NCI-H1930 (cell line): ENCODE data around the gene PEX11A.
"Not testable (repeated sequence)": the region's sequence is repeated elsewhere in the genome, so short reads cannot be mapped to it uniquely, and the experiment has no call there.

Source experiments
- DNase-seq, 2 experiments: peaks; one replicate each; lab custom pipeline; 2025; lab: John Stamatoyannopoulos, UW

The PEX11A gene, protein sequence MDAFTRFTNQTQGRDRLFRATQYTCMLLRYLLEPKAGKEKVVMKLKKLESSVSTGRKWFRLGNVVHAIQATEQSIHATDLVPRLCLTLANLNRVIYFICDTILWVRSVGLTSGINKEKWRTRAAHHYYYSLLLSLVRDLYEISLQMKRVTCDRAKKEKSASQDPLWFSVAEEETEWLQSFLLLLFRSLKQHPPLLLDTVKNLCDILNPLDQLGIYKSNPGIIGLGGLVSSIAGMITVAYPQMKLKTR

GRCh38 chr15:89690276-89691218 is at the start of gene PEX11A, which contains the start of gene WDR93:
TSS of gene PEX11A (minus strand) at chr15:89690754. CDS start at chr15:89690632, 122 bp downstream.
TSS of gene WDR93 (plus strand) at chr15:89690811. CDS start at chr15:89701747, 10,936 bp downstream.
- peak; percentile 51 to 82 for DNase-seq

DNA sequence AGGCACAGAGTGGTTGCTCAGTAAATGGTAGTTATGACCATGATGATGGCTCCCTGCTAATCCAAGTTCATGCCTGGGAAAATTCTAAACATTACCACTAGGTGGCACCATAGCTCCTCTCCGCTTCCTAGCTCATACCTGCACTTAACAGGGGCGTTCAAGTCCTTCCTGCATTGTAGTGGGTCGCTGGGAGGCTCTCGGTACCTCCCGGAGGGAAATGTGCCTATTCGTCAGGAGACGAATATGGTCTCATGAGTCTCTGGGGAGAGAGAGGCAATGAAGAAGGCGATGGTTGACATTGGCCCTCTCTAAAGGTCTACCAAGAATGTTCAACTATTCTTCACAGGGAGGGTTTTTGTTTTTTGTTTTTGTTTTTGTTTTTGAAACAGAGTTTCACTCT is 49.6 kb upstream of the PEX11A start:
- DNase-seq: peak; percentile 32 to 60

- DNase-seq: no peak
Measured at GRCh38 chr15:89735773-89736172, 45.2 kb upstream of the PEX11A start.

DNA sequence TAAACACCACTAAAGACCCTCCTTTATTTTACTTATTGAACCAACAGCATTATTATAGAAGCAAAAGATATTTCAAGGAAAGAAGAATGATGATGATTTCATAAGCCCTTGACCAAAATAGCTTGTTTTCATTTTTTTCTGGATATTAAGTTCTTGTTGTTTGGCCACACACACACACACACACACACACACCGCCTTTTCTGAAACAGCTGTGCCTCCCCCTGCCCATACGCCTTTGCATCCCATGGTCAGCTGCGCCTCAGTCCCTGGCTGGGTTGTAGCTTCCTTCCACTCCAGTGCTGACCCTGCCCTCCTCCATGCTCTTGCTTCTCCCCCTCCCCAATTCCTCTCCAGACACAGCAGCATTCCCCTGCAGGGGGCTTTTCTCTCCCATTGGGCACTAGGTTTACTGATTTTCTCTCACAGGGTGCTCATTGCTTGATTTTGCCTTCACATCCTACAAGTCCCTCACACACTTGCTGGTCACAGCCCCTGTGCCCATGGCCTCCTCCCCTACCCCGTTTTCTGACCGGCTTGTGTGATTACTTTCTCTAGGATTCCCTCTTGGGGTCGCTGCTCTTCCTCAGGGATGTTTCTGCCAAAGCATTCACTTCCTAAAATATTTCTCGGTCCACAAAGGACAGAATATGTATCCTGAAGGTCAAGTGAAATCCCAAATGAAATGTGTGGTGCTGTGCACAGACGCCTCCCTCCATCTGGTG is 42.1 kb upstream of the PEX11A start:
- no peak for DNase-seq

GRCh38 chr15:89731275-89731674 is 40.7 kb upstream of the PEX11A start:
- no peak for DNase-seq

DNA sequence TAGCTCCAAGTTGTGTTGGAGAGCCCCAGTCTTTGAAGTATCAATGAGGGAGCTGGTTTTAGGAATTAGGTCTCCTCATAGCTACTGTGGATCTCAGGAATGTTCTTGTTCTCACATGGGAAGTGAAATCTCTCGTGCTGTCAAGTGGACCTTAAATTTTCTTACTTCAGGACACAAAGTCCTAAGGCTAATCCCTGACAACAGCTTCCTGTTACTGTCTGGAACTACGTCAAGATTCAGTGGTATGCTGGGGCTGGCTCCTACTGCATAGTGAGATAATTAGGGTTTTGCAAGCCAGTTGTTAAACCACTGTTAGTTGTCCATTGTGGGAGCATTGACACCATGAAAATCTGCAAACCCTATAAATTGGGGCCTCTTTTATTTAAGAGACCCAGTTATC is 37.7 kb upstream of the PEX11A start:
- no peak for DNase-seq

- no peak for DNase-seq
Measured at GRCh38 chr15:89725064-89725463, 34.5 kb upstream of the PEX11A start.

- no peak for DNase-seq
Measured at GRCh38 chr15:89724621-89725020, 34.1 kb upstream of the PEX11A start.

DNA sequence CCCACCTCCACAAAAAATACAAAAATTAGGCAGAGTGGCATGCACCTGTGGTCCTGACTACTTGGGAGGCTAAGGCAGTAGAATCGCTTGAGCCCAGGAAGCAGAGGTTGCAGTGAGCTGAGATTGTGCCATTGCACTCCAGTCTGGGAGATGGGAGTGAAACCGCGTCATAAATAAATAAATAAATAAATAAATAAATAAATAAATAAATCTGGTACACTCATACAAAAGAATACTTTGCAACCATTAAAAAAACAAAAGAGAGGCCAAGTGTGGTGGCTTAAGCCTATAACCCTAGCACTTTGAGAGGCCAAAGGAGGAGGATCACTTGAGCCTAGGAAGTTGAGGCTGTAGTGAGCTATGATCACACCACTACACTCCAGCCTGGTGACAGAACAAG is 32.5 kb upstream of the PEX11A start:
- DNase-seq: no peak

- no peak for DNase-seq
Measured at GRCh38 chr15:89714775-89715174, 24.2 kb upstream of the PEX11A start.

GRCh38 chr15:89707577-89707976 is 17.0 kb upstream of the PEX11A start:
- DNase-seq: no peak

DNA sequence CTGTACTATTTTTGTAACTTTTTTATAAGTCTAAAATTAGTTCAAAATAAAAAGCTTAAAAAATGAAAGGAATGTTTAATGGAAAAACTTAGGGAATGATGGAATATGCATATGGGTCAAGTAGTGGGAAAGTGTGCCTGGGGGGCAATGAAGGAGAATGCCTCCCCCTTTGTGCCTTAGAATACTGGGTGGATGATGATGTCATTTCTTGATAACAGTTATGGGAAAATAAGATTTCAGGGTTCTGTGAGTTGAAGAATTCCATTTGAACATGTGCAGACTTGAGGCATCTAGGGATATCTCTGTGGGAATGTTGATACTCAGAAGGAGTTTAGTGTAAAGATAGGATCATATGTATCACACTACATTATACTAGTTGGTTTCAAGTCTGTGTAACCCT is 13.9 kb upstream of the PEX11A start:
- DNase-seq: no peak

DNA sequence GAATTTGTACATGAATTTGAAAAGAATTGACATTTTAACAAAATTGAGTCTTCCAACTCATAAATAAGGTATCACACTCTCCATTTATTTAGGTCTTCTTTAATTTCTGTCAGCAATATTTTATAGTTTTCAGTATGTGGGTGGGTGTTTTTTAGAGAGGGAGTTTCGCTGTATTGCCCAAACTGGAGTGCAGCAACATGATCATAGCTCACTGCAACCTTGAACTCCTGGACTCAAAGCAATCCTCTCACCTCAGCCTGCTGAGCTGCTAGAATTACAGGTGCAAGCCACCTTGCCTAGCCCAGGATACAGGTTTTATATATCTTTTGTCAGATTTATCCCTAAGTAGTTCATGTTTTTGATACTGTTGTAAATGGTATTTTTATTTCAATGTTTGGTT is 4.6 kb upstream of the PEX11A start:
- no peak for DNase-seq

DNA sequence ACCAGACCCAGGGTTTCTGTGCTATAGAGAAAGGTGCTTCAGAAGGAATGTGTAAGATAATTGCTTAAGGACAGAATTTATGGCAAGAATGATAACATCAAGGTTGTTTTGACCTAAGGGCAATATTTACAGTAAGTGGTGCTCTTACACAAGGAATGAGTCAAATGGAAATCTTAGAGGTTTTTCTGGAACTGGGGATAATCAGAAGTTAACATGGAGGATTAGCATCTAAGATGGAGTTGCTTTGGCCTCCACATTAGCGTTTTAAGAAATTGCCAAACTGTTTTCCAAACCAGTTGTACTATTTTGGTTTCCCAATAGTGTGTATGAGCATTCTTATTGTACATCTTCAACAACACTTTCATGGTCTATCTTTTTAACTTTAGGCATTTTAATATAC is 3.1 kb upstream of the PEX11A start:
- DNase-seq: no peak

DNA sequence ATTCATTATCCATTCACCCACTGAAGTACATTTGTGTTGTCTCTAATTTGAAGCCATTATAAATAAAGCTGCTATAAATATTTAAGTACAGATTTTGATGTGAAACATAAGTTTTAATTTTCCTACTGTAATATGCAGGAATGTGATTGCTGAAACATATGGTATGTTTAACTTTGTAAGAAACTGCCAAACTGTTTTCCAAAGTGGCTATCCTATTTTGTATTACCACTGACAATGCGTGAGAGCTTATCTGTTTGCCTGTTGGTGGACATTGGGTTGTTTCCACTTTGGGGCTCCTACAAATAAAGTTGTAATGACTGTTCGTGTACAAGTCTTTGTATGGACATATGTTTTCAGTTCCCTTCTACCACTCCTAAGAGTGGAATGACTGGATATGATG is 2.5 kb upstream of the PEX11A start:
- DNase-seq: no peak

- not testable (repeated sequence) for DNase-seq
Measured at GRCh38 chr15:89689930-89690275, 651 bp downstream of the PEX11A start.

DNA sequence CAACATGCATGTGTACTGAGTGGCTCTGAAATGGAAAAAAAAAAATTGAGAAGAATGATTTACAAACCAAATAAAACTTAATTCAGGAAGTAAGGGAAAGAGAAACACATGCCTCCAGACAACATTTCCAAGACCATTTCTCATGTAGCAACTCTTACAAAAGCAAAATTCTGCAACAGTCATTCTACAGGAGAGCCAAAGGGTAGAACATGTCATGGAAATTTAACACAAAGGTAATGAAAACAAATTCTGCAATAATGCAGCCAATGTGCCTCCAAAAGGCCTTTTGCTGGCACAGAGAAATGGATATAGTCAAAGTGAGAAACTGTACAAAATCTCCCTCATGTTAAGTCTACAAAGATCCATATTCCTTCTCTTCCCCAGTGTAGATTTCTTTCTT is 4.0 kb downstream of the PEX11A start:
- no peak for DNase-seq

GRCh38 chr15:89685995-89686394 is 4.6 kb downstream of the PEX11A start:
- DNase-seq: no peak

DNA sequence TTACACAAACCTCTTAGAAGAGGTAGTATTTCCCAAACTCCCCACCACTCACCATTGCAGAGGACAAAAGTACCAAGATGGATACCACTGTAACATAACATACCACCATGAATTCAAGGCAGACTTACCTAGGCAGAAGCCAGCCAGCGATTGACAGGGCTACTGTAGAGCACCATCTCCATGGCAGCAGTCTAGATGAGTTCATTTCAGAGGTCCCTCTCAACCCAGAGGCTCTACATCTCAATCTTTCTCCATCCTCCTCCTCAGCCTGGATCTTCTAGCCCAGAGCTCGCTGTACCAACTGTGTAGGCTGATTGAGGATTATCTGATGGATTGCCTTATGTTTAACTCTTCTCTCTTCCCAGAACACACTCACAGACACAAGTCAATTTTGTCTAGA is 9.4 kb downstream of the PEX11A start:
- no peak for DNase-seq

- no peak for DNase-seq
Measured at GRCh38 chr15:89680282-89680873, 10.2 kb downstream of the PEX11A start.

- DNase-seq: no peak
Measured at GRCh38 chr15:89679212-89679611, 11.3 kb downstream of the PEX11A start, which contains the start of gene PLIN1. TSS of gene PLIN1 (minus strand) at chr15:89679367. CDS start at chr15:89677489, 1,878 bp downstream.

- no peak for DNase-seq
Measured at GRCh38 chr15:89677381-89677780, 13.2 kb downstream of the PEX11A start.
